Duodenal mucosa (tissue), 2 donors: Measurements from ENCODE around the gene ADAM15.

Experiments used
- H3K27ac ChIP-seq: one replicate; pipeline ENCODE4 v1.7.0; 2013; ENCODE audit warnings: low read depth, low read length
- H3K27me3 ChIP-seq, 2 donors: one replicate each; pipeline ENCODE4 v1.7.0; 2013; ENCODE audit warnings: low read length in 2 of 2, control low read depth in 1 of 2; ENCODE audit not compliant: insufficient read depth in 2 of 2, control insufficient read depth in 1 of 2
- H3K36me3 ChIP-seq, 2 donors: one replicate each; pipeline ENCODE4 v1.7.0; 2013; ENCODE audit warnings: low read length in 2 of 2, control low read depth in 1 of 2; ENCODE audit not compliant: insufficient read depth in 2 of 2, control insufficient read depth in 1 of 2
- H3K4me1 ChIP-seq, 2 donors: one replicate each; pipeline ENCODE4 v1.7.0; 2013; ENCODE audit warnings: low read length in 2 of 2, control low read depth in 1 of 2; ENCODE audit not compliant: insufficient read depth in 2 of 2, control insufficient read depth in 1 of 2
- H3K4me3 ChIP-seq, 2 donors: one replicate each; pipeline ENCODE4 v1.7.0; 2013; ENCODE audit warnings: low read length in 2 of 2, low read depth in 1 of 2
- H3K9ac ChIP-seq, 2 donors: one replicate each; pipeline ENCODE4 v1.7.0; 2013; ENCODE audit warnings: low read length in 2 of 2, low read depth in 1 of 2
- H3K9me3 ChIP-seq, 2 donors: one replicate each; pipeline ENCODE4 v1.7.0; 2013; ENCODE audit warnings: low read length in 2 of 2, control low read depth in 1 of 2; ENCODE audit not compliant: control insufficient read depth in 1 of 2

Gene ADAM15

GRCh38 chr1:155103325-155103724 is 52.2 kb downstream of the ADAM15 start:
- peaks cover 16 to 33% of the 10 kb centered on the region in 2 donors for H3K4me1 ChIP-seq
- no peak overlapping the region for H3K27ac ChIP-seq
- H3K36me3 ChIP-seq: no peaks in the 10 kb centered on the region
- no peak overlapping the region for H3K4me3 ChIP-seq
- no peaks in the 10 kb centered on the region for H3K27me3 ChIP-seq
- H3K9ac ChIP-seq: no peak overlapping the region
- no peaks in the 10 kb centered on the region for H3K9me3 ChIP-seq

GRCh38 chr1:155104605-155105534 is 53.8 kb downstream of the ADAM15 start:
- H3K27me3 ChIP-seq: no peaks in the 10 kb centered on the region
- no peaks in the 10 kb centered on the region for H3K9me3 ChIP-seq
- peak overlapping the region; percentile 33 for H3K27ac ChIP-seq
- peaks cover 16 to 35% of the 10 kb centered on the region in 2 donors for H3K4me1 ChIP-seq
- H3K36me3 ChIP-seq: no peaks in the 10 kb centered on the region
- no peak overlapping the region for H3K9ac ChIP-seq
- H3K4me3 ChIP-seq: no peak overlapping the region

GRCh38 chr1:155105604-155106011 is 54.5 kb downstream of the ADAM15 start:
- H3K4me3 ChIP-seq: no peak overlapping the region
- H3K4me1 ChIP-seq: peaks cover 16 to 35% of the 10 kb centered on the region in 2 donors
- H3K27ac ChIP-seq: no peak overlapping the region
- H3K27me3 ChIP-seq: no peaks in the 10 kb centered on the region
- H3K9me3 ChIP-seq: no peaks in the 10 kb centered on the region
- H3K9ac ChIP-seq: no peak overlapping the region
- H3K36me3 ChIP-seq: no peaks in the 10 kb centered on the region

- Histone ChIP-seq H3K27ac (peak overlapping the region; percentile 61), H3K4me1 (peaks cover 16 to 32% of the 10 kb centered on the region in 2 donors), H3K9ac (peak overlapping the region in 1 of 2 donors; percentile 41)
These were observed 55.7 kb downstream of the ADAM15 start for GRCh38 chr1:155106862-155107261.

GRCh38 chr1:155107309-155108264 is 56.5 kb downstream of the ADAM15 start:
- peak overlapping the region in 1 of 2 donors; percentile 24 for H3K4me3 ChIP-seq
- H3K9ac ChIP-seq: peak overlapping the region in 1 of 2 donors; percentile 41
- H3K9me3 ChIP-seq: no peaks in the 10 kb centered on the region

More at GRCh38 chr1:155106862-155107261, 55.7 kb downstream of the ADAM15 start:
- Histone ChIP-seq H3K36me3 (no peaks in the 10 kb centered on the region), H3K27me3 (no peaks in the 10 kb centered on the region), H3K9me3 (no peaks in the 10 kb centered on the region), H3K4me3 (no peak overlapping the region)

GRCh38 chr1:155108296-155108695 is 57.2 kb downstream of the ADAM15 start:
- Histone ChIP-seq H3K36me3 (no peaks in the 10 kb centered on the region), H3K27ac (no peak overlapping the region), H3K9me3 (no peaks in the 10 kb centered on the region), H3K4me1 (peaks cover 16 to 29% of the 10 kb centered on the region in 2 donors), H3K27me3 (no peaks in the 10 kb centered on the region), H3K9ac (peak overlapping the region in 1 of 2 donors; percentile 41), H3K4me3 (no peak overlapping the region)

More at GRCh38 chr1:155107309-155108264, 56.5 kb downstream of the ADAM15 start:
- Histone ChIP-seq H3K36me3 (no peaks in the 10 kb centered on the region), H3K27me3 (no peaks in the 10 kb centered on the region), H3K27ac (peak overlapping the region; percentile 61), H3K4me1 (peaks cover 16 to 29% of the 10 kb centered on the region in 2 donors)

- H3K27ac ChIP-seq: no peak overlapping the region
- H3K4me3 ChIP-seq: no peak overlapping the region
- H3K9me3 ChIP-seq: no peaks in the 10 kb centered on the region
- no peaks in the 10 kb centered on the region for H3K36me3 ChIP-seq
- no peak overlapping the region for H3K9ac ChIP-seq
- H3K4me1 ChIP-seq: peaks cover 16 to 22% of the 10 kb centered on the region in 2 donors
- H3K27me3 ChIP-seq: no peaks in the 10 kb centered on the region
These were observed 59.3 kb downstream of the ADAM15 start for GRCh38 chr1:155110381-155110780.

- H3K27ac ChIP-seq: no peak overlapping the region
- H3K9me3 ChIP-seq: no peaks in the 10 kb centered on the region
- H3K4me1 ChIP-seq: peaks cover 13 to 18% of the 10 kb centered on the region in 2 donors
- no peaks in the 10 kb centered on the region for H3K27me3 ChIP-seq
- no peaks in the 10 kb centered on the region for H3K36me3 ChIP-seq
- no peak overlapping the region for H3K4me3 ChIP-seq
- no peak overlapping the region for H3K9ac ChIP-seq
These were observed 59.7 kb downstream of the ADAM15 start for GRCh38 chr1:155110826-155111225.
